Body of pancreas (tissue), 4 donors: ENCODE results near the gene SEC11A.

Source experiments
- CTCF ChIP-seq, 7 experiments: fragments of 450-650 bp in 4 of 7; fragments of 200-600 bp in 3 of 7; sonication (generic) in 3 of 7; IDR thresholded peaks; one replicate each; pipeline ENCODE4 v1.5.1; 2016 to 2019; ENCODE audit warnings: antibody characterized with exemption in 7 of 7
- POLR2A ChIP-seq, 3 donors: fragments of 450-650 bp; IDR thresholded peaks; one replicate each; pipeline ENCODE4 v1.6.1; 2016; ENCODE audit warnings: antibody characterized with exemption in 3 of 3, mild to moderate bottlenecking in 2 of 3

DNA sequence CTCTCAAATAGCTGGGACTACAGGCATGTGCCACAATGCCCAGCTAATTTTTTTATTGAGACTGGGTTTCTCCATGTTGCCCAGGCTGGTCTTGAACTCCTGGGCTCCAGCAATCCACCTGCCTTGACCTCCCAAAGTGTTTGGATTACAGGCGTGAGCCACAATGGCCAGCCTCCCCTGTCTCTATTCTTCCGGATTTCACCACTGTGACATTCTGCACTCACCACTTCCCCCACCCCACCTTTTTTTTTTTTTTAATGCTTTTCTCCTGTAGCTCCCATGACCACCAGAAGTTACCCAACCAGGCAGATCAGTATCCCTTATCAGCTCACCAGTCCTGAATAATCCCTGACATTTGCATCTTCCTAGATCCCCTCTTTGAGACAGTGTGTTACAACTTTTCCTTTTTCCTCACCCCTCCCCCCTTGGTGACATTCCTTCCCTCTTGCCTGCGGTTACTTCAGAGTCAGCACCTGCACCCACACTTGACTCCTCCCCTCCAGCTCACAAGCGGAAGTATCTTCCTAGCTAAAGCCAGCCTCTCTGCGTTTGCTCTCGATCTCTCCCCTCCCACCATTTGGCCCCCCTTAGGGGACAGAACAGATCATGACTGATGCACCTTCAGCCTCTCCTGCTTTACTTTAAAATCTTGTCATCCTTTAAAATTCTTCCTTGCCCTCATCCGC, 19.0 kb upstream of the SEC11A start:
- TF ChIP-seq POLR2A (IDR thresholded peaks at IDR 0.05) (peak in 1 of 3 donors; percentile 30), CTCF (IDR thresholded peaks at IDR 0.05) (no peak)
